Gastroesophageal sphincter (tissue), 4 donors: ENCODE results near the gene NELL1. TPM values are rescaled to one million over a fixed set of nuclear protein-coding genes. Genes with fewer than 3 reads are reported as not detected.

Experiments
- ATAC-seq: fragments of 150-250 bp; one replicate; pipeline ENCODE4 v1.9.1; 2016; ENCODE audit warnings: mild to moderate bottlenecking, moderate library complexity
- H3K27ac ChIP-seq, 4 donors: fragments of 200-600 bp; sonication (generic) in 3 of 4; 1 replicate in 3 of 4; 2 replicates in 1 of 4; pipeline ENCODE4 v1.5.1; 2016 to 2019
- H3K27me3 ChIP-seq: fragments of 200-600 bp; sonication (generic); one replicate; pipeline ENCODE4 v1.5.1; 2019
- H3K36me3 ChIP-seq, 2 donors: fragments of 200-600 bp; sonication (generic); one replicate each; pipeline ENCODE4 v1.5.1; 2019; ENCODE audit warnings: control low read depth in 1 of 2
- H3K4me1 ChIP-seq, 3 donors: fragments of 200-600 bp; sonication (generic); 1 replicate in 2 of 3; 2 replicates in 1 of 3; pipeline ENCODE4 v1.5.1; 2016 to 2019; ENCODE audit warnings: control low read depth in 2 of 3
- H3K4me3 ChIP-seq, 2 donors: fragments of 200-600 bp; sonication (generic); one replicate each; pipeline ENCODE4 v1.5.1; 2019; ENCODE audit warnings: mild to moderate bottlenecking in 1 of 2, moderate library complexity in 1 of 2
- H3K9me3 ChIP-seq, 3 donors: fragments of 200-600 bp; sonication (generic); one replicate each; pipeline ENCODE4 v1.5.1; 2017 to 2019; ENCODE audit warnings: control low read depth in 2 of 3
- CTCF ChIP-seq, 4 experiments: fragments of 200-600 bp in 2 of 4; fragments of 450-650 bp in 2 of 4; sonication (generic) in 1 of 4; IDR thresholded peaks; one replicate each; pipeline ENCODE4 v1.5.1; 2017 to 2019; ENCODE audit warnings: antibody characterized with exemption in 4 of 4, mild to moderate bottlenecking in 2 of 4, moderate library complexity in 2 of 4
- EP300 ChIP-seq: sonication (generic); formaldehyde crosslinking; IDR thresholded peaks from one replicate; pipeline ENCODE4 v1.6.1; 2017; ENCODE audit warnings: antibody characterized with exemption, mild to moderate bottlenecking
- POLR2A ChIP-seq, 2 donors: fragments of 450-650 bp; IDR thresholded peaks; one replicate each; pipeline ENCODE4 v1.6.1; 2017; ENCODE audit warnings: antibody characterized with exemption in 2 of 2, mild to moderate bottlenecking in 2 of 2, moderate library complexity in 1 of 2
- POLR2AphosphoS5 ChIP-seq: sonication (generic); formaldehyde crosslinking; IDR thresholded peaks from one replicate; pipeline ENCODE4 v1.6.1; 2017; ENCODE audit warnings: antibody characterized with exemption
- WGBS, 2 donors: methylation state at CpG; one replicate each; pipeline ENCODE4 v1.1.5; 2018; ENCODE audit warnings: low coverage in 1 of 2; 5-methylcytosine and 5-hydroxymethylcytosine counted together
- total RNA-seq, 4 donors: library from RNA; depleted of rRNA; stranded (reverse); fragments of >200 nt; gene quantifications; one replicate each; pipeline ENCODE4 v1.1.0, GENCODE V29; 2016

Gene NELL1
- total RNA-seq, 4 donors from 2014 or later, result 0.27 to 3.0 (median 1.5) TPM

GRCh38 chr11:20739577-20739976 is 70.2 kb downstream of the NELL1 start:
- Histone ChIP-seq H3K27me3 (no peaks in the 10 kb centered on the region), H3K27ac (no peak overlapping the region), H3K36me3 (no peaks in the 10 kb centered on the region), H3K9me3 (no peaks in the 10 kb centered on the region), H3K4me1 (no peaks in the 10 kb centered on the region), H3K4me3 (no peak overlapping the region)
- TF ChIP-seq EP300 (no peak), CTCF (IDR thresholded peaks at IDR 0.05) (no peak), POLR2AphosphoS5 (no peak), POLR2A (IDR thresholded peaks at IDR 0.05) (no peak)
- WGBS, 2 donors, result 49 to 67% methylated on average over 4 of the region's 4 CpGs
- no peak for ATAC-seq

- Histone ChIP-seq H3K27ac (no peak overlapping the region), H3K4me3 (no peak overlapping the region), H3K27me3 (no peaks in the 10 kb centered on the region), H3K36me3 (no peaks in the 10 kb centered on the region), H3K4me1 (no peaks in the 10 kb centered on the region), H3K9me3 (no peaks in the 10 kb centered on the region)
- ATAC-seq, result no peak
- TF ChIP-seq POLR2A (IDR thresholded peaks at IDR 0.05) (no peak), POLR2AphosphoS5 (no peak), EP300 (no peak), CTCF (IDR thresholded peaks at IDR 0.05) (no peak)
- 8 to 71% methylated on average over 1 to 4 of the region's 6 CpGs for WGBS, 2 donors
Observed at GRCh38 chr11:20754933-20755332, 85.5 kb downstream of the NELL1 start.

- Histone ChIP-seq H3K27me3 (no peaks in the 10 kb centered on the region), H3K36me3 (no peaks in the 10 kb centered on the region), H3K9me3 (no peaks in the 10 kb centered on the region), H3K4me1 (no peaks in the 10 kb centered on the region), H3K4me3 (no peak overlapping the region), H3K27ac (no peak overlapping the region)
- no peak for ATAC-seq
- WGBS, 2 donors, result 88% methylated on average over 1 of the region's 2 CpGs; no CpG with 5 or more reads in 1 of the 2 donors
- no peak for TF ChIP-seq POLR2AphosphoS5
- no peak for TF ChIP-seq POLR2A (IDR thresholded peaks at IDR 0.05)
- no peak for TF ChIP-seq CTCF (IDR thresholded peaks at IDR 0.05)
- TF ChIP-seq EP300, result no peak
Observed at GRCh38 chr11:20759541-20759940, 90.2 kb downstream of the NELL1 start.

- no peak overlapping the region for H3K4me3 ChIP-seq
- WGBS, 2 donors, result 80 to 89% methylated on average over 4 to 6 of the region's 6 CpGs
Observed at GRCh38 chr11:20760811-20761210, 91.4 kb downstream of the NELL1 start.

More at GRCh38 chr11:20760811-20761210, 91.4 kb downstream of the NELL1 start:
- Histone ChIP-seq H3K9me3 (no peaks in the 10 kb centered on the region), H3K4me1 (no peaks in the 10 kb centered on the region), H3K27ac (no peak overlapping the region), H3K36me3 (no peaks in the 10 kb centered on the region), H3K27me3 (no peaks in the 10 kb centered on the region)
- TF ChIP-seq POLR2AphosphoS5 (no peak), EP300 (no peak), CTCF (IDR thresholded peaks at IDR 0.05) (no peak), POLR2A (IDR thresholded peaks at IDR 0.05) (no peak)
- ATAC-seq, result no peak
